HCT116 (cell line): ENCODE measurements around the gene B3GALT5. TPM values are rescaled to one million over a fixed set of nuclear protein-coding genes. Genes with fewer than 3 reads are reported as not detected.

ENCODE experiments used
- ATAC-seq: fragments of 200-7000 bp; cut with Tn5 transposase; 2 replicates; pipeline ENCODE4 v1.9.1; 2020; ENCODE audit warnings: mild to moderate bottlenecking, moderate library complexity
- BruUV-seq: library from RNA; stranded (reverse); fragments of 400-500 nt; replicated peaks from 2 replicates; lab custom pipeline; 2021; lab: Mats Ljungman, UMichigan
- CTCF ChIA-PET: fragments of 300-600 bp; sonication (Branson Sonifier 250); formaldehyde crosslinking; loops from one replicate; lab custom pipeline; 2021; ENCODE audit warnings: antibody characterized with exemption; lab: Charles Lee
- POLR2A ChIA-PET: fragments of 300-600, 350-600 bp; sonication (Branson Sonifier 250); formaldehyde crosslinking; loops from one replicate; lab custom pipeline; 2021; ENCODE audit warnings: antibody characterized with exemption; lab: Charles Lee
- RAD21 ChIA-PET, 2 experiments: fragments of 300-600 bp; sonication (Branson Sonifier 250); formaldehyde crosslinking; loops; one replicate each; lab custom pipeline; 2023; ENCODE audit warnings: low total read pairs in 2 of 2; ENCODE audit not compliant: uncharacterized antibody in 2 of 2, unreplicated experiment in 2 of 2, low non-redundant PET in 1 of 2; lab: Charles Lee
- DNase-seq: peaks from one replicate; pipeline ENCODE4 v3.0.0-alpha.2; 2010; ENCODE audit warnings: low read depth, low spot score
- H2AFZ ChIP-seq: fragments of 200-600 bp; shearing (Covaris generic), sonication (generic); 2 replicates; pipeline ENCODE4 v1.6.1; 2017; ENCODE audit warnings: low read depth, mixed run types, mixed read lengths, antibody characterized with exemption, low read length; ENCODE audit not compliant: poor library complexity, severe bottlenecking
- H3K27ac ChIP-seq: 2 replicates; pipeline ENCODE4 v1.5.1; 2012; ENCODE audit warnings: low read depth, low read length
- H3K27me3 ChIP-seq: fragments of 200-600 bp; sonication (generic); 2 replicates; pipeline ENCODE4 v1.6.1; 2016; ENCODE audit warnings: mixed run types, low read length, mixed read lengths; ENCODE audit not compliant: insufficient read depth
- H3K36me3 ChIP-seq, 2 experiments: fragments of 200-500 bp in 1 of 2; fragments of 200-600 bp in 1 of 2; sonication (Bioruptor generic) in 1 of 2; sonication (generic) in 1 of 2; 2 replicates each; pipeline versions ENCODE4 v1.5.1 to v1.6.1; 2014 to 2016; ENCODE audit warnings: low read length in 2 of 2, inconsistent platforms in 1 of 2, mixed read lengths in 1 of 2, mixed run types in 1 of 2; ENCODE audit not compliant: insufficient read depth in 2 of 2, control insufficient read depth in 1 of 2
- H3K4me1 ChIP-seq, 2 experiments: fragments of 200-600 bp in 1 of 2; sonication (generic) in 1 of 2; 2 replicates each; pipeline versions ENCODE4 v1.5.1 to v1.6.1; 2012 to 2017; ENCODE audit warnings: low read length in 2 of 2, inconsistent platforms in 1 of 2, mild to moderate bottlenecking in 1 of 2, mixed read lengths in 1 of 2, mixed run types in 1 of 2, moderate library complexity in 1 of 2; ENCODE audit not compliant: insufficient read depth in 2 of 2, control insufficient read depth in 1 of 2
- H3K4me2 ChIP-seq: fragments of 200-600 bp; sonication (generic); 2 replicates; pipeline ENCODE4 v1.6.1; 2017; ENCODE audit warnings: mixed run types, low read length, mixed read lengths
- H3K4me3 ChIP-seq, 2 experiments: fragments of 200-600 bp in 1 of 2; sonication (generic) in 1 of 2; replicated peaks in 1 of 2; 2 replicates each; pipeline ENCODE4 v1.5.1; 2011 to 2016; ENCODE audit warnings: low read length in 2 of 2, control low read depth in 1 of 2, low read depth in 1 of 2, mild to moderate bottlenecking in 1 of 2, mixed read lengths in 1 of 2, mixed run types in 1 of 2
- H3K79me2 ChIP-seq: fragments of 200-600 bp; sonication (generic); 2 replicates; pipeline ENCODE4 v1.6.1; 2017; ENCODE audit warnings: mild to moderate bottlenecking, mixed run types, low read length, moderate library complexity, mixed read lengths; ENCODE audit not compliant: insufficient read depth
- H3K9ac ChIP-seq: fragments of 200-600 bp; sonication (generic); 2 replicates; pipeline ENCODE4 v1.6.1; 2016; ENCODE audit warnings: low read length, mixed read lengths
- H3K9me2 ChIP-seq: fragments of 200-600 bp; sonication (generic), shearing (Covaris generic); 2 replicates; pipeline ENCODE4 v1.6.1; 2017; ENCODE audit warnings: mixed run types, mild to moderate bottlenecking, moderate library complexity; ENCODE audit not compliant: insufficient read depth
- H3K9me3 ChIP-seq, 2 experiments: fragments of 200-500 bp in 1 of 2; fragments of 200-600 bp in 1 of 2; sonication (Bioruptor generic) in 1 of 2; sonication (generic) in 1 of 2; 2 replicates each; pipeline ENCODE4 v1.6.1; 2014 to 2017; ENCODE audit warnings: low read length in 2 of 2, mixed read lengths in 2 of 2, inconsistent platforms in 1 of 2, low read depth in 1 of 2, mild to moderate bottlenecking in 1 of 2, mixed run types in 1 of 2, moderate library complexity in 1 of 2; ENCODE audit not compliant: control insufficient read depth in 1 of 2, insufficient read depth in 1 of 2
- H4K20me1 ChIP-seq: fragments of 200-600 bp; sonication (generic), shearing (Covaris generic); 2 replicates; pipeline ENCODE4 v1.6.1; 2017; ENCODE audit warnings: mixed run types, mild to moderate bottlenecking, moderate library complexity; ENCODE audit not compliant: insufficient read depth
- CTCF ChIP-seq, 3 experiments: fragments of 200-600 bp in 1 of 3; sonication (generic) in 1 of 3; IDR thresholded peaks in 2 of 3; conservative IDR thresholded peaks in 1 of 3; 2 replicates each; pipeline ENCODE4 v1.5.1; 2012 to 2017; ENCODE audit warnings: low read depth in 2 of 3, low read length in 2 of 3, antibody characterized with exemption in 1 of 3, borderline replicate concordance in 1 of 3, control low read depth in 1 of 3, mild to moderate bottlenecking in 1 of 3, mixed read lengths in 1 of 3, mixed run types in 1 of 3, moderate library complexity in 1 of 3; ENCODE audit not compliant: insufficient read depth in 1 of 3
- EGR1 ChIP-seq: IDR thresholded peaks from 2 replicates; pipeline ENCODE4 v1.6.1; 2012; ENCODE audit warnings: low read depth
- ELF1 ChIP-seq: IDR thresholded peaks from 2 replicates; pipeline ENCODE4 v1.6.1; 2012; ENCODE audit warnings: low read depth, borderline replicate concordance
- EZH2 ChIP-seq: fragments of 200-600 bp; sonication (generic); IDR thresholded peaks from 2 replicates; pipeline ENCODE4 v1.6.1; 2017; ENCODE audit warnings: antibody characterized with exemption, mixed run types
- EZH2phosphoT487 ChIP-seq: fragments of 200-600 bp; IDR thresholded peaks from 2 replicates; pipeline ENCODE4 v1.6.1; 2018; ENCODE audit warnings: antibody characterized with exemption, borderline replicate concordance
- JUND ChIP-seq: IDR thresholded peaks from 2 replicates; pipeline ENCODE4 v1.6.1; 2012
- POLR2AphosphoS5 ChIP-seq: IDR thresholded peaks from 2 replicates; pipeline ENCODE4 v1.6.1; 2011; ENCODE audit warnings: mild to moderate bottlenecking, low read depth, low read length, moderate library complexity
- RAD21 ChIP-seq: IDR thresholded peaks from 2 replicates; pipeline ENCODE4 v1.6.1; 2012; ENCODE audit warnings: low read depth, mild to moderate bottlenecking
- SRF ChIP-seq: IDR thresholded peaks from 2 replicates; pipeline ENCODE4 v1.6.1; 2012; ENCODE audit warnings: low read depth
- TCF7L2 ChIP-seq: IDR thresholded peaks from 2 replicates; pipeline ENCODE4 v1.7.0; 2011; ENCODE audit warnings: borderline replicate concordance, inconsistent platforms; ENCODE audit not compliant: insufficient read depth, insufficient read length; ENCODE audit errors: extremely low read depth
- ZBTB33 ChIP-seq: IDR thresholded peaks from 2 replicates; pipeline ENCODE4 v1.6.1; 2011; ENCODE audit warnings: mild to moderate bottlenecking, low read length, moderate library complexity; ENCODE audit not compliant: insufficient replicate concordance; ENCODE audit errors: extremely low read depth
- ZNF274 ChIP-seq: fragments of 200-500 bp; sonication (Bioruptor generic); IDR thresholded peaks from 2 replicates; pipeline ENCODE4 v1.6.1; 2014; ENCODE audit warnings: mild to moderate bottlenecking, low read depth, low read length, inconsistent platforms
- intact Hi-C: fragments of 100-400 bp; cut with micrococcal nuclease; formaldehyde crosslinking; loops from 2 replicates; pipeline ENCODE4 v1.10.0; 2022
- total RNA-seq: library from RNA; stranded (reverse); gene quantifications from one replicate; pipeline ENCODE4 v1.2.1, GENCODE V29; 2021; ENCODE audit not compliant: unreplicated experiment

The B3GALT5 gene
- total RNA-seq, 1 experiment from 2014 or later, result 1.2 TPM

GRCh38 chr21:39655589-39655988 is 42.8 kb downstream of the B3GALT5 start:
- no TSS peak for BruUV-seq
- DNase-seq (no peak), ATAC-seq (no peak)
- Histone ChIP-seq H3K9me2 (no peaks in the 10 kb centered on the region), H3K4me3 (no peak overlapping the region), H3K36me3 (no peaks in the 10 kb centered on the region), H3K27ac (no peak overlapping the region), H3K4me2 (no peak overlapping the region), H3K4me1 (peaks cover 0 to 7% of the 10 kb centered on the region in 2 experiments; a peak in 2 of 4 replicates), H3K9me3 (no peaks in the 10 kb centered on the region), H2AFZ (no peak overlapping the region), H3K27me3 (no peaks in the 10 kb centered on the region), H3K79me2 (no peaks in the 10 kb centered on the region), H4K20me1 (no peaks in the 10 kb centered on the region), H3K9ac (no peak overlapping the region)
- ChIA-PET POLR2A (no interaction called here), RAD21 (no interaction called here), CTCF (no interaction called here)
- TF ChIP-seq EZH2 (no peak), RAD21 (no peak), TCF7L2 (no peak), POLR2AphosphoS5 (no peak), ZNF274 (no peak), EZH2phosphoT487 (no peak), EGR1 (no peak), ELF1 (no peak), ZBTB33 (no peak), SRF (no peak), CTCF (IDR thresholded peaks at IDR 0.05 in 2 of 3, conservative IDR thresholded peaks at IDR 0.05 in 1 of 3; ENCODE audit: borderline replicate concordance in 1 of 3, insufficient read depth in 1 of 3, low read depth in 2 of 3, low read length in 2 of 3) (no peak), JUND (no peak)
- intact Hi-C loops, result loop anchor here (10.0 kb wide), 1 partner anchor 61 kb away; no protein-coding TSS in a partner anchor
